Activated CD4-positive, alpha-beta T cell treated with anti-CD3 and anti-CD28 coated beads, Interleukin-2, Interleukin-4, amounts not matched to agents 100 ng/mL and 50 ng/mL, durations not matched to agents 16 hours and 8 hours (primary cell): Measurements from ENCODE around the gene SLC7A1.

Experiments used
- DNase-seq: peaks from one replicate; pipeline ENCODE4 v3.0.0-alpha.2; 2020; ENCODE audit warnings: low spot score

Gene SLC7A1

GRCh38 chr13:29529754-29530153 lies 65.7 kb downstream of the SLC7A1 start:
- no peak for DNase-seq

- DNase-seq = no peak
Measured at GRCh38 chr13:29527916-29528315, 67.6 kb downstream of the SLC7A1 start.

- no peak for DNase-seq
Measured at GRCh38 chr13:29527511-29527910, 68.0 kb downstream of the SLC7A1 start.

DNA sequence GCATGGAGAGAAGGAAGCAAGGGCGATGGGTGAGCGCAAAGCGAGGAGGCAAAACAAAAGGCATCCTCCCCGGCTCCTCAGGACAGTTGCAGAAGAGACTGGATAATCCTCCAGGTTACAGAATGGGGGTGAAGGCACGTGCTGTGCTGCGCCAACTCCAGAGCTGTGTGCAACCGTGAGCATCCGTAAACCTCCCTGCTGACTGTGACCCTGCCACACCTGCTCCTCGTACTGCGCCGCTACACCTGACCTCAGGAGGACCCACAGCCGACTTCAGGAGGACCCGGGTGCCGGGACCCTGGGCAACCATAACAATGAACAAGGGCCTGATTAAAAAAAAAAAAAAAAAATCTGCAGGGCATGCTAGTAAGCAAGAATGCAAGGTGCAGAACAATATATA lies 68.7 kb downstream of the SLC7A1 start:
- no peak for DNase-seq

DNA sequence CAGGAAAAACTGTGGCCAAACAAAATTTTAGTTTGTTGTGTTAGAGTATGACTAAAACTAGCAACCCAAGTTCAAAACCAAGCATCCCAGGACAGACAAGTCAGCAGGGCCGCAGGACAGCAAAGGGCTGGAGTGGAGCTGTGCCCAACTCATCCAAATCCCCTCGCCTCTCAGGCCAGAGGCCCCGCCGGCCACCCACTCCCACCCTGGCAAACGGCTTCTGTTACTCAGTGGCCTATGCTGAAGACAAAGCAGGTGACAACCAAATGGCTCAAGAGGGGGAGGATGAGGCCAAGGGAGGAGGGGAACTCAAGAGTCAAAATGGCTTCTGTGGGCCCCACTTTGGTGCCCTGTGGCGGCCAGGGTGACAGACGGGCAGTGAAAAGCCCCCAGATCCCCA lies 69.7 kb downstream of the SLC7A1 start:
- DNase-seq = no peak

GRCh38 chr13:29524641-29525040 lies 70.8 kb downstream of the SLC7A1 start:
- DNase-seq = no peak

DNA sequence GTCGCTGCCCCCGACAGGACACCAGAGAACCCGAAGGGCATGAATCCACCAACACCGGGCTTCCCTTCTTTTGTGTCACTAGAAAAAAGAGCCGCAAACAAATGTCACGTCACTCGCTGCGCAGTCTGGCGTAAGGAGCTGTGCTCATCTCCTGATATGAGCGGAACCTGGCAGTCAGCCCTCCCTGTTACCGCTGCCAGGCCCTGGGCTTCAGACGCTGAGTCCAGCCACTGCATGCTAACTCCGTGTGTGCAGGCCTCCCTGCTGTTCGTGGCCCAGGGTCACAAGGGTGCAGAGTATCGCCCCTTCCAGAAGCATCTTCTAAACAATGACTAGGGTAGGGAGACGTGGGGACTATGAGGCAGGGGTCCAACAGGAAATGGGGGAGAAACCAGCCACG lies 71.3 kb downstream of the SLC7A1 start:
- no peak for DNase-seq

GRCh38 chr13:29523199-29523961 lies 72.1 kb downstream of the SLC7A1 start:
- no peak for DNase-seq

DNA sequence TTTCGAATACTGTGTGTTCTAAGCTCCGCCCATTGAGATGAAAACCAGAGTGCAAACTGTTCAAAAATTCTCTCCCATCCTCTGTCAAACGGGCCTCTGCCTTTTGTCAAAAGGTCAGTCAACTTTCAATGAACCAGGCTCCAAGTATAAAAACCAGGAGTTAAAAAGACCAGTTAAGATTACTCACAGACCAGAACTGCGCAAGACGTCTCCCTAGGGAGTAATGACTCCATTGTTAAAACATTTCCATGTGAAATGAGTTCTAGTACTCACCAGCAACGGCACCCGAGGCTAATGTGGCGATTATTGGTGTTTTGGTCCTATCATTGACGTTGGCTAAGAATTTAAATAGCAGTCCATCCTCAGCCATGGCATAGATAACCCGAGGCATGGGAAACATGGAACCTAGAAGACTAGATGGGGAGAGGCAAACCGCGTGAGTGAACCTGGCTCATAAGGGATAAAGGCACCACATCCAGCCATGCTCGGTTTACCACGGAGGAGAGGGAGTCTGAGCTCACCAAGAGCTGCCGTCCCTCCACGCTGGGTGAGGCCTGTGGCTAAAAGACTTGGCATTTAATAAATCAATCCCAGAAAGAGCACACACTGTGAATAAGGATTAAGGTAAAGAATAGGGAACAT lies 73.3 kb downstream of the SLC7A1 start:
- DNase-seq = no peak

- no peak for DNase-seq
Measured at GRCh38 chr13:29521336-29521735, 74.2 kb downstream of the SLC7A1 start.

- DNase-seq = no peak
Measured at GRCh38 chr13:29520671-29521070, 74.8 kb downstream of the SLC7A1 start.

DNA sequence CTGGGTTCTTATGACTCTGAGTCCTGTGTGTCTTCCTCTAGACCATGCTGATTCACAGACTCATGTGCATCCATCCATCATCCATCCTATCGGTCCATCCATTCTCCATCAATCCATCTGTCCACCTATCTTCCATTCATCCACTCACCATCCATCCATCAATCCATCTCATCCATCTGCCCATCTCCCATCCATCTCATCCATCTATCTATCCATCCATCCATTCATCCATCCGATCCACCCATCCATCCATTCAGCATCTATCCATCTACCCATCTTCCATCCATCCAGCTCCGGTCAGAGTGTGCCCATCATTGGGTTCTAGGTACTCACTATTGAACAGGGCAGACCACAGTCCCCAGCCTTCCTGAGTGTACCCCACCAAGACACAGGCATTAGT lies 75.6 kb downstream of the SLC7A1 start:
- DNase-seq = no peak

DNA sequence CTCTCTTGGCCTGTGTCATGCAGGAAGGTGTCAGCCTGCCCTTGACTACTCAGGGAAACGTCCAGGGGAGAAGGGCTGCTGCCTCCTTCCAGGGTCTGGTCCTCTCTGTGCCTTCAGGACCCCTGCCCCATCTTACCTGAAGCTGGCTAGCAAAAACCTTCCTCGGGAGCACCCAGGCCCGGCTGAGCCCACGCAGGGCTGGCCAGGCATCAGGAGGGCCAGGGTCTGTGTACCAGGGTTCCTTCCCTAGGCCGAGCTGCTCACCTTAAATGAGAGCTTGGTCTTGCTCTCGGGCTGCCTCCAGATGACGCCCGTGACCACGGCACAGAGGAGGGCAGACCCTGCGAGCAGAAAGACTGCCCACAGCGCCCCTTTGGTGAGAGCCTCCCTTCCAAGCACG lies 78.6 kb downstream of the SLC7A1 start:
- DNase-seq = no peak

GRCh38 chr13:29516012-29516411 lies 79.5 kb downstream of the SLC7A1 start:
- no peak for DNase-seq

GRCh38 chr13:29515372-29515771 lies 80.1 kb downstream of the SLC7A1 start:
- DNase-seq = no peak

DNA sequence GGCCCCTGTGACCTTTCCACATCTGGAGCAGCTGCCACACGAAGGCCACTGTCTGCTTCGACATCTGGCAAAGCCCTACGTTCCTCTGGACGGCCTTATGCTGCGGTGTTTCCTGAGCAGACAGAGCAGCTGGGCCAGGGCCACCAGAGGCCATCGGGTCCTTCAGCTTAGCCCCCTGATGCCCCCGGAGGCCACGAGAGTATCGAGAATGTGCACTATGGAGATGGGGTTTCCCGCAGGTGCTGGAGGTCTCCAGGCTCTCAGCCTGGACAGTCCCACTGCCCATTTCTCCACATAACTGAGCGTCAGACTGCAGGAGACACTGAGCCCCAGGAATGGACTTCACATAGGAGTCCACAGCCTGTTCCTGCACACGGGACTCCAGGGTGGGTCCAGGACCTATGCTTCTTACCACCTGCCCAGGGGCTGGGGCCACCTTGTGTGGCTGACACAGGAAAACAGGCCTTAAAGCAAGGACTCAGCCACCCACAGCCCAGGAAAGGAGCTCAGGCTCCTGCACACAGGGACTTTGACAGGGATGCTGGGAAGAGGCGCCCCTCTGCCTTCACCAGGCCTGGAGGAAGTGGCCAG lies 80.7 kb downstream of the SLC7A1 start:
- no peak for DNase-seq

GRCh38 chr13:29513981-29514719 lies 81.3 kb downstream of the SLC7A1 start:
- no peak for DNase-seq

DNA sequence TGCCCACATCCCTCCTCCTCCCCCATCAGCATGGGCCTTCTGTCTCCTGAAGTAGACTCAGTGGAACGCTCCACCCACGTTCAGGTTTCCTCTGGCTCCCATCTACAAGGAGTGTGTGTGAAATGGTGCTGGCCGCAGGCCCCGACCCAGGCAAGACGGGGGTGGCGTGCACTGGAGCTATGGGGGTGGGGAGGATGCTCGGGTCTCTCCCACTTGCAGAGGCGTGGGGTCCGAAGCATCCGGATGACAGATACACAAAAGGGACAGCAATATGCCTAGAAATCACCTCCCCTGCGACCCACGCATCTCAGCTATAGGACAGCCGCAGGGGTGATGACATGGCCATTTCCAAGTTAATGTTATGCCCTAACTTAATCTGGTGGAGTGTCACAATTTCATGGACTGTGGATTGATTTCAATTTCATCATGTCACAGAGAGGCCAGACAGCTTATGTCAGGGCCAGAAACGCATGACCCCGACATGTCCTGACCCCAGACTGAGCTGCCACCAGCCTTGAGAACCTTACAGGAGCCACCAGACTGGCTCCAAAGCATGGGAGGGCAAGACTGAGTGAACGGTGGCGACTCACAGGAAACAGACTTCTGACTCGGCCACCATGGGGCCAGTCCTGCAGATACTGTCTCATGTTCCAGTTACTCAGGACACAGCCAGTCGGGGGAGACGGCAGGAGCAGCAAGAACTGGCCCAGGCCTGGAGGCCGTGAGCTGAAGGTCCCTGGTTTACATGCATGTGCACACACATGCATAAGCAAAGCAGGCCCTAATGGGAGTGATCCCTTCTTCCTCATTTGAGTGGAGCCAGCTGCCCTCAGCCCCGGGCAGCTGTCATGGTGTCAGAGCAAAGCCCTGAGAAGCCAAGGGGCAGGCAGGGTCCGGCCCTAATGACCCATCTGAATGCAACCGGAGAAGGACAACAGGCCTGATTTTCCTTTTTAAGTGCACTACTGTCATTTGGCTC lies 82.2 kb downstream of the SLC7A1 start:
- DNase-seq = no peak

DNA sequence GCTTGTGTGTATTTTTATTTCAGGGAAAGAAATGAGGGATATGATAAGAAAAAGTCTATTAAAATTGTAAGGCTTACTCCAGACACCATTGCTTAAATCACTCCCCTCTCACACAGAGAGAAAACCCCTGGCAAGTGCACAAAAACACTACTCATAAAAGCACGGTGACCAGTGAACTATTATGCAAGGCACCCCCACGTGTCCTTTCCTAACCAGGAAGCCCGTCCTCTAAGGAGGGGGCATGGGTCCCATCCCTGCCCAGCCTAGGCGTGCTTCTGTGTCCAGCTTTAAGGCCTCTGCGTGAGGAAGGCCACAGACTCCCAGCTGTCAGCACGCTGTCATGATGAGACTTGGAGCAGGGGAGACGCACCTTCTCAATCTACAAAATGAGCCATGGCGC lies 83.5 kb downstream of the SLC7A1 start:
- DNase-seq = no peak

DNA sequence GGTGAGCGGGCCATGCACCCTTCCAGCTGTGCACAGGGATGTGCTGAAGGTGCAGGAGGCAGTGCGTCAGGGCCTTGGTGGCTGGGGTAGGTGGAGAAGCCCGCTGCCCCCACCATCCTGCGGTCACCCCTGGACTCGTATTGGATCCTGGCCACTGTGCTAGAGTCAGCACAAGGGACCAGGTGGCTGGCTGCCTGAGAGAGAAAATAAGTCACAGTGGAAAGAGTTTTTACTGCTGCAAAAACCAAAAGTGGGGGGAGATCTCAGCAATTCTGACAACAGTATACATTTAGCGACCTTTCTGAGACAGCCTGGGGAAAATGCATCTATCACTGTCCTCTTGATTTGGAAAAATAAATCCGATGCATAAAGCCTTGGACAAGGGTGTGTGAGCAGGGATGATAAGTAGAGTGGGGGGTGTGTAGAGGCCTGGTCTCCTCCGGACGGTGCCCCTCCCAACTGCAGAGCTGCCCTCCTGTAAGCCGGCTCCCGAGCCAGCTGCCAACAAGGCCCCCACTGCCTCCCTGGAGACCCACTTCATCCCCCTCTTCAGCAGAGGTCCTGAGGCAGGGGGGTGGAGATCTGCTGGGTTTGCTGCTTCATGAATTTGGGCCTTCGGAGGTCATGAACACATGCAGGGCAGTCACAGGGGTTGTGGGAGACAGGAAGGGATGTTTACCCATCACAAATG lies 84.2 kb downstream of the SLC7A1 start:
- no peak for DNase-seq

DNA sequence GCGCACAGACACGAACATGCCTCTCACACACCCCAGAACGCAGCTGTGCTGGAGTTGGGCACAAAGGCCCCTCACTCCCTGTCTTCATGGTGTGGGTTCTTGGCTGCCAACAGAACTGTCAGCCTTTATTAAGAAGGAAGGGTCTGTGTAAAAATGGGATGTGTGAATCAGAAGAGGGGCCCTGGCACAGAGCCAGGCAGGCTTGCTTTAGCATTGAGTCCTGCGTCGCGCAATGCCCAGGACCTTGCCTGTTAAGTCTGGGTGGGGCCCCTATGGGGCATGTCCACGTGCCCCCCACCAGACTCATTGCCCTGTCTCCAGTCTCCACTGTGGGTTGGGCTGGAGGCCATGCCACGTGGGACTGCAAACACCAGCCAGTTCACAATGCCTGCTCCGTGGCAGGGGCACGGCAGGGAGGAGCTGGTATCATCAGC lies 84.8 kb downstream of the SLC7A1 start:
- no peak for DNase-seq
